H9 (cell line): ENCODE data around the gene IGLON5. TPM values are rescaled to one million over a fixed set of nuclear protein-coding genes. Genes with fewer than 3 reads are reported as not detected.

Source experiments
- DNase-seq: peaks from one replicate; pipeline ENCODE4 v3.0.0-alpha.2; 2017
- H2AFZ ChIP-seq: one replicate; pipeline ENCODE4 v1.6.1; 2013; ENCODE audit warnings: mild to moderate bottlenecking, low read length, control low read depth, moderate library complexity
- H2AK5ac ChIP-seq: 2 replicates; pipeline ENCODE4 v1.6.1; 2013; ENCODE audit warnings: low read length, control low read depth, mixed read lengths; ENCODE audit not compliant: insufficient read length
- H2BK120ac ChIP-seq: one replicate; pipeline ENCODE4 v1.6.1; 2013; ENCODE audit warnings: low read depth, mild to moderate bottlenecking, low read length, control low read depth, inconsistent platforms; ENCODE audit not compliant: poor library complexity, severe bottlenecking
- H2BK12ac ChIP-seq: 2 replicates; pipeline ENCODE4 v1.6.1; 2013; ENCODE audit warnings: low read length, control low read depth, mixed read lengths, low read depth; ENCODE audit not compliant: insufficient read length
- H2BK15ac ChIP-seq: 2 replicates; pipeline ENCODE4 v1.6.1; 2013; ENCODE audit warnings: low read depth, low read length, control low read depth
- H2BK20ac ChIP-seq: one replicate; pipeline ENCODE4 v1.6.1; 2013; ENCODE audit warnings: low read depth, mild to moderate bottlenecking, low read length, control low read depth, inconsistent platforms; ENCODE audit not compliant: poor library complexity, severe bottlenecking
- H2BK5ac ChIP-seq: 2 replicates; pipeline ENCODE4 v1.6.1; 2013; ENCODE audit warnings: low read length, control low read depth, mixed read lengths; ENCODE audit not compliant: insufficient read length
- H3K14ac ChIP-seq: 2 replicates; pipeline ENCODE4 v1.6.1; 2013; ENCODE audit warnings: low read length, control low read depth; ENCODE audit not compliant: insufficient read depth
- H3K18ac ChIP-seq: 2 replicates; pipeline ENCODE4 v1.6.1; 2013; ENCODE audit warnings: low read depth, mild to moderate bottlenecking, mixed read lengths, low read length, control low read depth; ENCODE audit not compliant: insufficient read length
- H3K23ac ChIP-seq: 2 replicates; pipeline ENCODE4 v1.6.1; 2013; ENCODE audit warnings: low read length, control low read depth, mixed read lengths, low read depth; ENCODE audit not compliant: insufficient read length
- H3K23me2 ChIP-seq: 2 replicates; pipeline ENCODE4 v1.6.1; 2013; ENCODE audit warnings: low read depth, mild to moderate bottlenecking, mixed read lengths, low read length, control low read depth; ENCODE audit not compliant: insufficient read length, poor library complexity, severe bottlenecking
- H3K27ac ChIP-seq: 2 replicates; pipeline ENCODE4 v1.5.1; 2013; ENCODE audit warnings: low read length, control low read depth, mixed read lengths, low read depth; ENCODE audit not compliant: insufficient read length
- H3K27me3 ChIP-seq: 2 replicates; pipeline ENCODE4 v1.6.1; 2013; ENCODE audit warnings: low read length, control low read depth, inconsistent platforms; ENCODE audit not compliant: insufficient read depth
- H3K4ac ChIP-seq: 2 replicates; pipeline ENCODE4 v1.6.1; 2013; ENCODE audit warnings: low read depth, mild to moderate bottlenecking, control low read depth, inconsistent platforms, low read length, moderate library complexity
- H3K4me1 ChIP-seq: 2 replicates; pipeline ENCODE4 v1.6.1; 2013; ENCODE audit warnings: low read length, control low read depth, inconsistent platforms; ENCODE audit not compliant: insufficient read depth
- H3K4me2 ChIP-seq: 2 replicates; pipeline ENCODE4 v1.6.1; 2013; ENCODE audit warnings: low read length, control low read depth, mixed read lengths; ENCODE audit not compliant: insufficient read length, insufficient read depth
- H3K56ac ChIP-seq: 2 replicates; pipeline ENCODE4 v1.6.1; 2013; ENCODE audit warnings: low read depth, mild to moderate bottlenecking, mixed read lengths, low read length, control low read depth; ENCODE audit not compliant: insufficient read length
- H3K79me1 ChIP-seq: 2 replicates; pipeline ENCODE4 v1.6.1; 2013; ENCODE audit warnings: low read depth, mild to moderate bottlenecking, moderate library complexity, low read length, control low read depth, inconsistent platforms; ENCODE audit not compliant: insufficient read depth, poor library complexity, severe bottlenecking
- H3K79me2 ChIP-seq: 2 replicates; pipeline ENCODE4 v1.6.1; 2013; ENCODE audit warnings: low read length, control low read depth, inconsistent platforms; ENCODE audit not compliant: insufficient read depth
- H3K9ac ChIP-seq: 2 replicates; pipeline ENCODE4 v1.6.1; 2013; ENCODE audit warnings: low read length, control low read depth, mixed read lengths; ENCODE audit not compliant: insufficient read length; ENCODE audit errors: extremely low read depth
- H3K9me3 ChIP-seq: one replicate; pipeline ENCODE4 v1.6.1; 2013; ENCODE audit warnings: low read depth, low read length, inconsistent platforms; ENCODE audit not compliant: control insufficient read depth
- H3T11ph ChIP-seq: one replicate; pipeline ENCODE4 v1.6.1; 2013; ENCODE audit warnings: mild to moderate bottlenecking, low read length, control low read depth, inconsistent platforms
- H4K20me1 ChIP-seq: one replicate; pipeline ENCODE4 v1.6.1; 2013; ENCODE audit not compliant: control insufficient read depth, insufficient read length, insufficient read depth
- H4K5ac ChIP-seq: 2 replicates; pipeline ENCODE4 v1.6.1; 2013; ENCODE audit warnings: low read depth, mild to moderate bottlenecking, mixed read lengths, low read length, control low read depth; ENCODE audit not compliant: insufficient read length
- H4K8ac ChIP-seq: replicated peaks from 2 replicates; pipeline ENCODE4 v1.6.1; 2013; ENCODE audit warnings: low read length, control low read depth, mixed read lengths, low read depth; ENCODE audit not compliant: insufficient read length
- H4K91ac ChIP-seq: 2 replicates; pipeline ENCODE4 v1.6.1; 2013; ENCODE audit warnings: low read depth, mild to moderate bottlenecking, moderate library complexity, mixed read lengths, low read length, control low read depth; ENCODE audit not compliant: insufficient read length
- H3K27ac Mint-ChIP-seq, 3 experiments: 2 replicates in 2 of 3; 3 replicates in 1 of 3; pipeline ENCODE4 v1.8.0; 2020 to 2021; ENCODE audit warnings: mixed read lengths in 3 of 3, mild to moderate bottlenecking in 1 of 3, moderate library complexity in 1 of 3
- H3K27me3 Mint-ChIP-seq: 2 replicates; pipeline ENCODE4 v1.8.0; 2021; ENCODE audit warnings: low read depth, mild to moderate bottlenecking, moderate library complexity, mixed read lengths
- H3K36me3 Mint-ChIP-seq, 3 experiments: 2 replicates in 2 of 3; 3 replicates in 1 of 3; pipeline ENCODE4 v1.8.0; 2020 to 2021; ENCODE audit warnings: low read depth in 3 of 3, mixed read lengths in 3 of 3; ENCODE audit not compliant: insufficient read depth in 1 of 3
- H3K4me1 Mint-ChIP-seq, 2 experiments: 2 replicates each; pipeline ENCODE4 v1.8.0; 2020; ENCODE audit warnings: mixed read lengths in 2 of 2
- H3K4me3 Mint-ChIP-seq, 2 experiments: 2 replicates in 1 of 2; 3 replicates in 1 of 2; pipeline ENCODE4 v1.8.0; 2020 to 2021; ENCODE audit warnings: mild to moderate bottlenecking in 2 of 2, mixed read lengths in 2 of 2, moderate library complexity in 1 of 2
- H3K9me3 Mint-ChIP-seq, 2 experiments: 2 replicates in 1 of 2; 3 replicates in 1 of 2; pipeline ENCODE4 v1.8.0; 2020; ENCODE audit warnings: mild to moderate bottlenecking in 2 of 2, mixed read lengths in 2 of 2, moderate library complexity in 1 of 2
- CTCF ChIP-seq: fragments of 200-600 bp; sonication (generic); conservative IDR thresholded peaks from 3 replicates; pipeline ENCODE4 v1.8.0; 2021; ENCODE audit warnings: antibody characterized with exemption, mild to moderate bottlenecking
- WGBS: extraction: QIAGEN DNeasy Blood & Tissue Kit; methylation state at CpG from one replicate; pipeline ENCODE4 v1.1.7; 2013; ENCODE audit warnings: missing lambda C conversion rate, low lambda C conversion rate, mixed read lengths; ENCODE audit not compliant: insufficient read length; ENCODE audit errors: extremely low coverage; 5-methylcytosine and 5-hydroxymethylcytosine counted together
- total RNA-seq: library from RNA; stranded (reverse); gene quantifications from 2 replicates; pipeline ENCODE4 v1.2.1, GENCODE V29; 2021

The IGLON5 gene
- total RNA-seq, 1 experiment from 2014 or later: 41.4 TPM

DNA sequence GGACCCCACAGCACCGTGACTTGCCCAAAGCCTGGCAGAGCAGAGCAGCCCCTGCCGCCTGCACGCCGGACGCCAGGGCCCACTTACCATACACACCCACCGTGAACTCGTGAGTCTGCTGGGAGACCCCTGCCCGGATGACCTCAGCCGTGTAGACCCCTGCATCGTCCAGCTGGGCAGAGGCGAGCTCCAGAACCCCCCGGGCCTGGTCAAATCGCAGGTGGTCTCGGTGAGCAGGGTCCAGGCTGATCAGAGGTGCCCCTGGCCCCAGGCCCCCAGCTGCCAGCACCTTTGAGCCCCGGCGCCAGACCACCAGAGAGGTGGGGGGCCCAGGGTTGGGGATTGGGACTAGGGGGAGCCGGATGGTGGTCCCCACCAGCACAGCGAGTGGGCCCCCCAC lies 29.6 kb downstream of the IGLON5 start:
- Histone ChIP-seq H3K4ac (no peak overlapping the region), H2BK5ac (no peak overlapping the region), H3K23me2 (peaks cover 6% of the 10 kb centered on the region), H3K27me3 (no peaks in the 10 kb centered on the region), H3K9me3 (no peaks in the 10 kb centered on the region), H3K27ac (no peak overlapping the region), H2BK15ac (no peak overlapping the region), H3K14ac (no peak overlapping the region), H3K79me1 (no peaks in the 10 kb centered on the region), H3K56ac (no peak overlapping the region), H3T11ph (no peak overlapping the region), H2BK20ac (no peak overlapping the region), H3K18ac (no peak overlapping the region), H3K4me2 (peak overlapping the region; percentile 55), H4K5ac (no peak overlapping the region), H3K4me1 (peaks cover 14% of the 10 kb centered on the region), H3K9ac (no peak overlapping the region), H4K20me1 (no peaks in the 10 kb centered on the region), H2AFZ (no peak overlapping the region), H3K23ac (no peak overlapping the region), H2BK12ac (no peak overlapping the region), H3K79me2 (no peaks in the 10 kb centered on the region), H4K91ac (no peak overlapping the region), H2BK120ac (no peak overlapping the region), H4K8ac (no peak overlapping the region), H2AK5ac (no peak overlapping the region)
- peaks cover 23 to 29% of the 10 kb centered on the region in 2 experiments for H3K4me1 Mint-ChIP-seq
- H3K36me3 Mint-ChIP-seq: peaks cover 5 to 11% (median 8%) of the 10 kb centered on the region in 3 experiments; a peak in 5 of 7 replicates
- no peak for TF ChIP-seq CTCF
- no peak overlapping the region for H3K27ac Mint-ChIP-seq
- no peaks in the 10 kb centered on the region; a peak in 1 of 5 replicates for H3K9me3 Mint-ChIP-seq
- no CpG with 5 or more reads among the region's 18 CpGs for WGBS
- DNase-seq: no peak
- peak overlapping the region; percentile 61 to 82 for H3K4me3 Mint-ChIP-seq
- H3K27me3 Mint-ChIP-seq: peaks cover 19% of the 10 kb centered on the region
